ENCODE data around the gene ZBTB7C.

- TF ChIP-seq, protein P1, sequence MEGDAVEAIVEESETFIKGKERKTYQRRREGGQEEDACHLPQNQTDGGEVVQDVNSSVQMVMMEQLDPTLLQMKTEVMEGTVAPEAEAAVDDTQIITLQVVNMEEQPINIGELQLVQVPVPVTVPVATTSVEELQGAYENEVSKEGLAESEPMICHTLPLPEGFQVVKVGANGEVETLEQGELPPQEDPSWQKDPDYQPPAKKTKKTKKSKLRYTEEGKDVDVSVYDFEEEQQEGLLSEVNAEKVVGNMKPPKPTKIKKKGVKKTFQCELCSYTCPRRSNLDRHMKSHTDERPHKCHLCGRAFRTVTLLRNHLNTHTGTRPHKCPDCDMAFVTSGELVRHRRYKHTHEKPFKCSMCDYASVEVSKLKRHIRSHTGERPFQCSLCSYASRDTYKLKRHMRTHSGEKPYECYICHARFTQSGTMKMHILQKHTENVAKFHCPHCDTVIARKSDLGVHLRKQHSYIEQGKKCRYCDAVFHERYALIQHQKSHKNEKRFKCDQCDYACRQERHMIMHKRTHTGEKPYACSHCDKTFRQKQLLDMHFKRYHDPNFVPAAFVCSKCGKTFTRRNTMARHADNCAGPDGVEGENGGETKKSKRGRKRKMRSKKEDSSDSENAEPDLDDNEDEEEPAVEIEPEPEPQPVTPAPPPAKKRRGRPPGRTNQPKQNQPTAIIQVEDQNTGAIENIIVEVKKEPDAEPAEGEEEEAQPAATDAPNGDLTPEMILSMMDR (conservative IDR thresholded peaks at IDR 0.05 in 1 of 2, IDR thresholded peaks at IDR 0.05 in 1 of 2; ENCODE audit: extremely low read depth in 1 of 2, insufficient read depth in 1 of 2, low read depth in 1 of 2, low read length in 2 of 2): no peak
- no peak for TF ChIP-seq EZH2 (IDR thresholded peaks at IDR 0.05; ENCODE audit: borderline replicate concordance, low read length)
Observed at GRCh38 chr18:47981830-47982229, 427.4 kb downstream of the ZBTB7C start.

Data from mammary epithelial cell (primary cell).